H9 (cell line): ENCODE data around the gene PRMT5. TPM values are rescaled to one million over a fixed set of nuclear protein-coding genes. Genes with fewer than 3 reads are reported as not detected.

Source experiments
- DNase-seq: peaks from one replicate; pipeline ENCODE4 v3.0.0-alpha.2; 2017
- H2AFZ ChIP-seq: one replicate; pipeline ENCODE4 v1.6.1; 2013; ENCODE audit warnings: mild to moderate bottlenecking, low read length, control low read depth, moderate library complexity
- H2AK5ac ChIP-seq: 2 replicates; pipeline ENCODE4 v1.6.1; 2013; ENCODE audit warnings: low read length, control low read depth, mixed read lengths; ENCODE audit not compliant: insufficient read length
- H2BK120ac ChIP-seq: one replicate; pipeline ENCODE4 v1.6.1; 2013; ENCODE audit warnings: low read depth, mild to moderate bottlenecking, low read length, control low read depth, inconsistent platforms; ENCODE audit not compliant: poor library complexity, severe bottlenecking
- H2BK12ac ChIP-seq: 2 replicates; pipeline ENCODE4 v1.6.1; 2013; ENCODE audit warnings: low read length, control low read depth, mixed read lengths, low read depth; ENCODE audit not compliant: insufficient read length
- H2BK15ac ChIP-seq: 2 replicates; pipeline ENCODE4 v1.6.1; 2013; ENCODE audit warnings: low read depth, low read length, control low read depth
- H2BK20ac ChIP-seq: one replicate; pipeline ENCODE4 v1.6.1; 2013; ENCODE audit warnings: low read depth, mild to moderate bottlenecking, low read length, control low read depth, inconsistent platforms; ENCODE audit not compliant: poor library complexity, severe bottlenecking
- H2BK5ac ChIP-seq: 2 replicates; pipeline ENCODE4 v1.6.1; 2013; ENCODE audit warnings: low read length, control low read depth, mixed read lengths; ENCODE audit not compliant: insufficient read length
- H3K14ac ChIP-seq: 2 replicates; pipeline ENCODE4 v1.6.1; 2013; ENCODE audit warnings: low read length, control low read depth; ENCODE audit not compliant: insufficient read depth
- H3K18ac ChIP-seq: 2 replicates; pipeline ENCODE4 v1.6.1; 2013; ENCODE audit warnings: low read depth, mild to moderate bottlenecking, mixed read lengths, low read length, control low read depth; ENCODE audit not compliant: insufficient read length
- H3K23ac ChIP-seq: 2 replicates; pipeline ENCODE4 v1.6.1; 2013; ENCODE audit warnings: low read length, control low read depth, mixed read lengths, low read depth; ENCODE audit not compliant: insufficient read length
- H3K23me2 ChIP-seq: 2 replicates; pipeline ENCODE4 v1.6.1; 2013; ENCODE audit warnings: low read depth, mild to moderate bottlenecking, mixed read lengths, low read length, control low read depth; ENCODE audit not compliant: insufficient read length, poor library complexity, severe bottlenecking
- H3K27ac ChIP-seq: 2 replicates; pipeline ENCODE4 v1.5.1; 2013; ENCODE audit warnings: low read length, control low read depth, mixed read lengths, low read depth; ENCODE audit not compliant: insufficient read length
- H3K27me3 ChIP-seq: 2 replicates; pipeline ENCODE4 v1.6.1; 2013; ENCODE audit warnings: low read length, control low read depth, inconsistent platforms; ENCODE audit not compliant: insufficient read depth
- H3K4ac ChIP-seq: 2 replicates; pipeline ENCODE4 v1.6.1; 2013; ENCODE audit warnings: low read depth, mild to moderate bottlenecking, control low read depth, inconsistent platforms, low read length, moderate library complexity
- H3K4me1 ChIP-seq: 2 replicates; pipeline ENCODE4 v1.6.1; 2013; ENCODE audit warnings: low read length, control low read depth, inconsistent platforms; ENCODE audit not compliant: insufficient read depth
- H3K4me2 ChIP-seq: 2 replicates; pipeline ENCODE4 v1.6.1; 2013; ENCODE audit warnings: low read length, control low read depth, mixed read lengths; ENCODE audit not compliant: insufficient read length, insufficient read depth
- H3K56ac ChIP-seq: 2 replicates; pipeline ENCODE4 v1.6.1; 2013; ENCODE audit warnings: low read depth, mild to moderate bottlenecking, mixed read lengths, low read length, control low read depth; ENCODE audit not compliant: insufficient read length
- H3K79me1 ChIP-seq: 2 replicates; pipeline ENCODE4 v1.6.1; 2013; ENCODE audit warnings: low read depth, mild to moderate bottlenecking, moderate library complexity, low read length, control low read depth, inconsistent platforms; ENCODE audit not compliant: insufficient read depth, poor library complexity, severe bottlenecking
- H3K79me2 ChIP-seq: 2 replicates; pipeline ENCODE4 v1.6.1; 2013; ENCODE audit warnings: low read length, control low read depth, inconsistent platforms; ENCODE audit not compliant: insufficient read depth
- H3K9ac ChIP-seq: 2 replicates; pipeline ENCODE4 v1.6.1; 2013; ENCODE audit warnings: low read length, control low read depth, mixed read lengths; ENCODE audit not compliant: insufficient read length; ENCODE audit errors: extremely low read depth
- H3K9me3 ChIP-seq: one replicate; pipeline ENCODE4 v1.6.1; 2013; ENCODE audit warnings: low read depth, low read length, inconsistent platforms; ENCODE audit not compliant: control insufficient read depth
- H3T11ph ChIP-seq: one replicate; pipeline ENCODE4 v1.6.1; 2013; ENCODE audit warnings: mild to moderate bottlenecking, low read length, control low read depth, inconsistent platforms
- H4K20me1 ChIP-seq: one replicate; pipeline ENCODE4 v1.6.1; 2013; ENCODE audit not compliant: control insufficient read depth, insufficient read length, insufficient read depth
- H4K5ac ChIP-seq: 2 replicates; pipeline ENCODE4 v1.6.1; 2013; ENCODE audit warnings: low read depth, mild to moderate bottlenecking, mixed read lengths, low read length, control low read depth; ENCODE audit not compliant: insufficient read length
- H4K8ac ChIP-seq: replicated peaks from 2 replicates; pipeline ENCODE4 v1.6.1; 2013; ENCODE audit warnings: low read length, control low read depth, mixed read lengths, low read depth; ENCODE audit not compliant: insufficient read length
- H4K91ac ChIP-seq: 2 replicates; pipeline ENCODE4 v1.6.1; 2013; ENCODE audit warnings: low read depth, mild to moderate bottlenecking, moderate library complexity, mixed read lengths, low read length, control low read depth; ENCODE audit not compliant: insufficient read length
- H3K27ac Mint-ChIP-seq, 3 experiments: 2 replicates in 2 of 3; 3 replicates in 1 of 3; pipeline ENCODE4 v1.8.0; 2020 to 2021; ENCODE audit warnings: mixed read lengths in 3 of 3, mild to moderate bottlenecking in 1 of 3, moderate library complexity in 1 of 3
- H3K27me3 Mint-ChIP-seq: 2 replicates; pipeline ENCODE4 v1.8.0; 2021; ENCODE audit warnings: low read depth, mild to moderate bottlenecking, moderate library complexity, mixed read lengths
- H3K36me3 Mint-ChIP-seq, 3 experiments: 2 replicates in 2 of 3; 3 replicates in 1 of 3; pipeline ENCODE4 v1.8.0; 2020 to 2021; ENCODE audit warnings: low read depth in 3 of 3, mixed read lengths in 3 of 3; ENCODE audit not compliant: insufficient read depth in 1 of 3
- H3K4me1 Mint-ChIP-seq, 2 experiments: 2 replicates each; pipeline ENCODE4 v1.8.0; 2020; ENCODE audit warnings: mixed read lengths in 2 of 2
- H3K4me3 Mint-ChIP-seq, 2 experiments: 2 replicates in 1 of 2; 3 replicates in 1 of 2; pipeline ENCODE4 v1.8.0; 2020 to 2021; ENCODE audit warnings: mild to moderate bottlenecking in 2 of 2, mixed read lengths in 2 of 2, moderate library complexity in 1 of 2
- H3K9me3 Mint-ChIP-seq, 2 experiments: 2 replicates in 1 of 2; 3 replicates in 1 of 2; pipeline ENCODE4 v1.8.0; 2020; ENCODE audit warnings: mild to moderate bottlenecking in 2 of 2, mixed read lengths in 2 of 2, moderate library complexity in 1 of 2
- CTCF ChIP-seq: fragments of 200-600 bp; sonication (generic); conservative IDR thresholded peaks from 3 replicates; pipeline ENCODE4 v1.8.0; 2021; ENCODE audit warnings: antibody characterized with exemption, mild to moderate bottlenecking
- WGBS: extraction: QIAGEN DNeasy Blood & Tissue Kit; methylation state at CpG from one replicate; pipeline ENCODE4 v1.1.7; 2013; ENCODE audit warnings: missing lambda C conversion rate, low lambda C conversion rate, mixed read lengths; ENCODE audit not compliant: insufficient read length; ENCODE audit errors: extremely low coverage; 5-methylcytosine and 5-hydroxymethylcytosine counted together
- total RNA-seq: library from RNA; stranded (reverse); gene quantifications from 2 replicates; pipeline ENCODE4 v1.2.1, GENCODE V29; 2021

PRMT5 gene
- total RNA-seq, 1 experiment from 2014 or later: 141 TPM

DNA sequence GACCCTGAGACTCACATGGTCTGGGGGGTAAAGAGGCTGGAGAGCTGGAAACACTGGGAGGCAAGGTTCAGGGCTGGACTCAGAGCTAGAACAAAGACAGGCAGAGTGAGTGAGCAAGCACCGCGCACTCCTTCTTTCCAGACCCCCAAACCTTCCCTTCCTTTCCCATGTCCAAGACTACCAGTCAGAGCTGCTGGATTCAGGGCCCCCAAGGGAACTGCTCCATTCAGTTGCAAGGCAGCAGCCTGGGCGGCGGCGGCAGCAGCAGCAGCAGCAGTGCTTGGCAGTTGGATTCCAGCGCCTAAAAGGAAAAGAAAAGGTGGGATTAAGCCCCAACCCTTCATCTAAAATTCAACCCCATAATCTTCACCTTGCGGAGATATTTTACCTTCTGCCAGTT, 27.4 kb downstream of the PRMT5 start:
- Histone ChIP-seq H2BK20ac (no peak overlapping the region), H3K23ac (no peak overlapping the region), H4K5ac (no peak overlapping the region), H3K79me1 (no peaks in the 10 kb centered on the region), H2BK5ac (no peak overlapping the region), H3K23me2 (no peaks in the 10 kb centered on the region), H2BK12ac (no peak overlapping the region), H3K9ac (no peak overlapping the region), H3K27me3 (peaks cover 9% of the 10 kb centered on the region; the same call in 1 of the 2 replicates), H4K20me1 (no peaks in the 10 kb centered on the region), H4K8ac (no peak overlapping the region), H3K56ac (no peak overlapping the region), H3K9me3 (no peaks in the 10 kb centered on the region), H3K27ac (no peak overlapping the region), H3T11ph (no peak overlapping the region), H3K4me2 (no peak overlapping the region), H3K79me2 (no peaks in the 10 kb centered on the region), H4K91ac (no peak overlapping the region), H3K4me1 (no peaks in the 10 kb centered on the region), H3K18ac (no peak overlapping the region), H3K4ac (no peak overlapping the region), H2AFZ (no peak overlapping the region), H2AK5ac (no peak overlapping the region), H2BK120ac (no peak overlapping the region), H2BK15ac (no peak overlapping the region), H3K14ac (no peak overlapping the region)
- Mint-ChIP-seq H3K36me3 (peaks cover 39 to 65% (median 54%) of the 10 kb centered on the region in 3 experiments), H3K9me3 (no peaks in the 10 kb centered on the region), H3K4me1 (peaks cover 14 to 19% of the 10 kb centered on the region in 2 experiments), H3K27me3 (peaks cover 22% of the 10 kb centered on the region), H3K4me3 (no peak overlapping the region), H3K27ac (no peak overlapping the region)
- no peak for DNase-seq
- no peak for TF ChIP-seq CTCF
- no CpG with 5 or more reads among the region's 7 CpGs for WGBS
